HFFc6 (cell line): ENCODE measurements around the gene KRT13. TPM values are rescaled to one million over a fixed set of nuclear protein-coding genes. Genes with fewer than 3 reads are reported as not detected.

Experiments used
- DNase-seq: peaks from one replicate; pipeline ENCODE4 v3.0.0-alpha.2; 2018
- H3K27ac Mint-ChIP-seq: 2 replicates; pipeline ENCODE4 v1.8.0; 2020; ENCODE audit warnings: mild to moderate bottlenecking, mixed read lengths
- H3K27me3 Mint-ChIP-seq: 2 replicates; pipeline ENCODE4 v1.8.0; 2021; ENCODE audit warnings: mild to moderate bottlenecking, moderate library complexity, mixed read lengths; ENCODE audit not compliant: insufficient read depth
- H3K36me3 Mint-ChIP-seq: 2 replicates; pipeline ENCODE4 v1.8.0; 2021; ENCODE audit warnings: low read depth, mixed read lengths
- H3K4me1 Mint-ChIP-seq: 2 replicates; pipeline ENCODE4 v1.8.0; 2020; ENCODE audit warnings: low read depth, mixed read lengths
- H3K4me3 Mint-ChIP-seq: 2 replicates; pipeline ENCODE4 v1.8.0; 2020; ENCODE audit warnings: mild to moderate bottlenecking, moderate library complexity, mixed read lengths
- H3K9me3 Mint-ChIP-seq: 2 replicates; pipeline ENCODE4 v1.8.0; 2020; ENCODE audit warnings: mild to moderate bottlenecking, mixed read lengths
- CTCF ChIP-seq: fragments of 200-600 bp; sonication (generic); IDR thresholded peaks from 2 replicates; pipeline ENCODE4 v1.5.0; 2021; ENCODE audit warnings: antibody characterized with exemption, mild to moderate bottlenecking
- total RNA-seq, 6 experiments: library from RNA; stranded (reverse); fragmentation: NEBNext Ultra II Directional; extraction: Animal tissue kit (Norgen Biotek cat#: 25700); gene quantifications; 2 replicates in 1 of 6; 3 replicates in 5 of 6; pipeline ENCODE4 v1.2.3, GENCODE V29; 2021

Gene KRT13
- total RNA-seq, 6 experiments from 2014 or later = not detected

- DNase-seq = no peak
- Mint-ChIP-seq H3K27ac (peak overlapping the region; percentile 92), H3K4me3 (peak overlapping the region; percentile 53; the same call in 1 of the 2 replicates), H3K4me1 (peaks cover 44% of the 10 kb centered on the region), H3K27me3 (peaks cover 1% of the 10 kb centered on the region), H3K36me3 (no peaks in the 10 kb centered on the region), H3K9me3 (no peaks in the 10 kb centered on the region)
- no peak for TF ChIP-seq CTCF
These were observed 15.6 kb upstream of the KRT13 start for GRCh38 chr17:41520821-41521521.

- H3K4me3 Mint-ChIP-seq = no peak overlapping the region
- peaks cover 44% of the 10 kb centered on the region for H3K4me1 Mint-ChIP-seq
- TF ChIP-seq CTCF = no peak
- DNase-seq = no peak
- no peaks in the 10 kb centered on the region for H3K36me3 Mint-ChIP-seq
- H3K9me3 Mint-ChIP-seq = no peaks in the 10 kb centered on the region
- H3K27me3 Mint-ChIP-seq = peaks cover 1% of the 10 kb centered on the region
- H3K27ac Mint-ChIP-seq = no peak overlapping the region; the same call in 1 of the 2 replicates
These were observed 14.3 kb upstream of the KRT13 start for GRCh38 chr17:41519501-41520224.

- Mint-ChIP-seq H3K4me1 (peaks cover 44% of the 10 kb centered on the region), H3K9me3 (no peaks in the 10 kb centered on the region), H3K27ac (peak within 1 kb of the TSS; percentile 52), H3K4me3 (no peak within 1 kb of the TSS), H3K36me3 (no peaks in the 10 kb centered on the region), H3K27me3 (peaks cover 1% of the 10 kb centered on the region)
- no peak for TF ChIP-seq CTCF
- DNase-seq = peak; percentile 68
These were observed 13.5 kb upstream of the KRT13 start, which contains the start of gene KRT15 for GRCh38 chr17:41518789-41519449. Gene KRT15 (minus strand): TSS chr17:41518890. CDS start chr17:41518827, 63 bp downstream.

- Mint-ChIP-seq H3K27me3 (peaks cover 1% of the 10 kb centered on the region), H3K4me1 (peaks cover 36% of the 10 kb centered on the region), H3K36me3 (no peaks in the 10 kb centered on the region), H3K9me3 (no peaks in the 10 kb centered on the region), H3K4me3 (no peak overlapping the region), H3K27ac (no peak overlapping the region)
- TF ChIP-seq CTCF = no peak
- DNase-seq = no peak
These were observed 12.6 kb upstream of the KRT13 start for GRCh38 chr17:41518031-41518430.

GRCh38 chr17:41516830-41517283 is 11.4 kb upstream of the KRT13 start:
- DNase-seq = no peak
- H3K27ac Mint-ChIP-seq = no peak overlapping the region
- H3K27me3 Mint-ChIP-seq = peaks cover 1% of the 10 kb centered on the region
- no peak for TF ChIP-seq CTCF
- peaks cover 27% of the 10 kb centered on the region for H3K4me1 Mint-ChIP-seq
- no peaks in the 10 kb centered on the region for H3K9me3 Mint-ChIP-seq
- no peak overlapping the region for H3K4me3 Mint-ChIP-seq
- no peaks in the 10 kb centered on the region for H3K36me3 Mint-ChIP-seq
